ENCODE results near the gene KCNMA1.

KCNMA1 gene

GRCh38 chr10:77383861-77384553, 253.6 kb downstream of the KCNMA1 start:
- FAIRE-seq = no peak

GRCh38 chr10:77381750-77382149, 255.9 kb downstream of the KCNMA1 start:
- DNase-seq (ENCODE audit: insufficient read length, low spot score) = no peak
- no peak for FAIRE-seq

More at GRCh38 chr10:77383861-77384553, 253.6 kb downstream of the KCNMA1 start:
- no peak for DNase-seq (ENCODE audit: insufficient read length, low spot score)

- FAIRE-seq (no peak), DNase-seq (ENCODE audit: insufficient read length, low spot score) (no peak)
These were observed 256.9 kb downstream of the KCNMA1 start for GRCh38 chr10:77380723-77381122.

GRCh38 chr10:77380191-77380590, 257.4 kb downstream of the KCNMA1 start:
- FAIRE-seq (no peak), DNase-seq (ENCODE audit: insufficient read length, low spot score) (no peak)

GRCh38 chr10:77378366-77379349, 258.9 kb downstream of the KCNMA1 start:
- no peak for DNase-seq (ENCODE audit: insufficient read length, low spot score)
- no peak for FAIRE-seq

- no peak for DNase-seq (ENCODE audit: insufficient read length, low spot score)
- FAIRE-seq = no peak
These were observed 259.8 kb downstream of the KCNMA1 start for GRCh38 chr10:77377678-77378352.

GRCh38 chr10:77377034-77377433, 260.6 kb downstream of the KCNMA1 start:
- DNase-seq (ENCODE audit: insufficient read length, low spot score) (no peak), FAIRE-seq (no peak)

GRCh38 chr10:77374189-77374656, 263.4 kb downstream of the KCNMA1 start:
- DNase-seq (ENCODE audit: insufficient read length, low spot score) (no peak), FAIRE-seq (no peak)

GRCh38 chr10:77371848-77372799, 265.5 kb downstream of the KCNMA1 start:
- no peak for FAIRE-seq
- no peak for DNase-seq (ENCODE audit: insufficient read length, low spot score)

- no peak for DNase-seq (ENCODE audit: insufficient read length, low spot score)
These were observed 266.2 kb downstream of the KCNMA1 start for GRCh38 chr10:77371421-77371820.

GRCh38 chr10:77368006-77368405, 269.6 kb downstream of the KCNMA1 start:
- DNase-seq (ENCODE audit: insufficient read length, low spot score) = no peak
- no peak for FAIRE-seq

More at GRCh38 chr10:77371421-77371820, 266.2 kb downstream of the KCNMA1 start:
- FAIRE-seq = no peak

- no peak for FAIRE-seq
- no peak for DNase-seq (ENCODE audit: insufficient read length, low spot score)
These were observed 274.4 kb downstream of the KCNMA1 start for GRCh38 chr10:77363210-77363609.

GRCh38 chr10:77361831-77362230, 275.8 kb downstream of the KCNMA1 start:
- DNase-seq (ENCODE audit: insufficient read length, low spot score) = no peak
- no peak for FAIRE-seq

- DNase-seq (ENCODE audit: insufficient read length, low spot score) = no peak
- FAIRE-seq = no peak
These were observed 276.2 kb downstream of the KCNMA1 start for GRCh38 chr10:77361426-77361825.

GRCh38 chr10:77360835-77361234, 276.8 kb downstream of the KCNMA1 start:
- FAIRE-seq (no peak), DNase-seq (ENCODE audit: insufficient read length, low spot score) (no peak)

- no peak for DNase-seq (ENCODE audit: insufficient read length, low spot score)
- no peak for FAIRE-seq
These were observed 277.6 kb downstream of the KCNMA1 start for GRCh38 chr10:77359950-77360520.

GRCh38 chr10:77359287-77359691, 278.3 kb downstream of the KCNMA1 start:
- DNase-seq (ENCODE audit: insufficient read length, low spot score) (no peak), FAIRE-seq (no peak)

- FAIRE-seq (no peak), DNase-seq (ENCODE audit: insufficient read length, low spot score) (no peak)
These were observed 279.0 kb downstream of the KCNMA1 start for GRCh38 chr10:77358656-77359055.

GRCh38 chr10:77357611-77358310, 279.8 kb downstream of the KCNMA1 start:
- DNase-seq (ENCODE audit: insufficient read length, low spot score) (no peak), FAIRE-seq (no peak)

All from GM19239 (cell line).